ENCODE measurements around the gene PLCB1.

The PLCB1 gene

GRCh38 chr20:8891039-8891438 is 759.0 kb downstream of the PLCB1 start:
- in situ Hi-C loops (cut with MboI; ENCODE audit: low sequenced_read_pairs), result no loop called here

GRCh38 chr20:8895472-8895871 is 763.4 kb downstream of the PLCB1 start:
- in situ Hi-C loops (cut with MboI; ENCODE audit: low sequenced_read_pairs), result no loop called here

GRCh38 chr20:8898823-8899222 is 766.8 kb downstream of the PLCB1 start:
- in situ Hi-C loops (cut with MboI; ENCODE audit: low sequenced_read_pairs), result no loop called here

- in situ Hi-C loops (cut with MboI; ENCODE audit: low sequenced_read_pairs), result no loop called here
Observed at GRCh38 chr20:8901237-8902025, 769.4 kb downstream of the PLCB1 start.

GRCh38 chr20:8903655-8904605 is 771.9 kb downstream of the PLCB1 start:
- in situ Hi-C loops (cut with MboI; ENCODE audit: low sequenced_read_pairs), result no loop called here

GRCh38 chr20:8909596-8909995 is 777.5 kb downstream of the PLCB1 start:
- in situ Hi-C loops (cut with MboI; ENCODE audit: low sequenced_read_pairs), result no loop called here

GRCh38 chr20:8912096-8912495 is 780.0 kb downstream of the PLCB1 start:
- in situ Hi-C loops (cut with MboI; ENCODE audit: low sequenced_read_pairs), result no loop called here

- in situ Hi-C loops (cut with MboI; ENCODE audit: low sequenced_read_pairs), result no loop called here
Observed at GRCh38 chr20:8912731-8913130, 780.7 kb downstream of the PLCB1 start.

GRCh38 chr20:8913456-8913855 is 781.4 kb downstream of the PLCB1 start:
- in situ Hi-C loops (cut with MboI; ENCODE audit: low sequenced_read_pairs), result no loop called here

- in situ Hi-C loops (cut with MboI; ENCODE audit: low sequenced_read_pairs), result no loop called here
Observed at GRCh38 chr20:8914421-8914820, 782.4 kb downstream of the PLCB1 start.

GRCh38 chr20:8917084-8917483 is 785.0 kb downstream of the PLCB1 start:
- in situ Hi-C loops (cut with MboI; ENCODE audit: low sequenced_read_pairs), result no loop called here

- in situ Hi-C loops (cut with MboI; ENCODE audit: low sequenced_read_pairs), result no loop called here
Observed at GRCh38 chr20:8918145-8918544, 786.1 kb downstream of the PLCB1 start.

- in situ Hi-C loops (cut with MboI; ENCODE audit: low sequenced_read_pairs), result no loop called here
Observed at GRCh38 chr20:8924539-8924938, 792.5 kb downstream of the PLCB1 start.

GRCh38 chr20:8930726-8931125 is 798.7 kb downstream of the PLCB1 start:
- in situ Hi-C loops (cut with MboI; ENCODE audit: low sequenced_read_pairs), result no loop called here

GRCh38 chr20:8932192-8933165 is 800.4 kb downstream of the PLCB1 start:
- in situ Hi-C loops (cut with MboI; ENCODE audit: low sequenced_read_pairs), result no loop called here

- in situ Hi-C loops (cut with MboI; ENCODE audit: low sequenced_read_pairs), result no loop called here
Observed at GRCh38 chr20:8933381-8933807, 801.3 kb downstream of the PLCB1 start.

GRCh38 chr20:8934362-8934761 is 802.3 kb downstream of the PLCB1 start:
- in situ Hi-C loops (cut with MboI; ENCODE audit: low sequenced_read_pairs), result no loop called here

Measured in HL-60/S4 treated with phorbol 12-myristate 13-acetate at 8.2 ng/mL for 4 days and 3 days (cell line).